ENCODE data around the gene C22orf39.

Gene C22orf39

DNA sequence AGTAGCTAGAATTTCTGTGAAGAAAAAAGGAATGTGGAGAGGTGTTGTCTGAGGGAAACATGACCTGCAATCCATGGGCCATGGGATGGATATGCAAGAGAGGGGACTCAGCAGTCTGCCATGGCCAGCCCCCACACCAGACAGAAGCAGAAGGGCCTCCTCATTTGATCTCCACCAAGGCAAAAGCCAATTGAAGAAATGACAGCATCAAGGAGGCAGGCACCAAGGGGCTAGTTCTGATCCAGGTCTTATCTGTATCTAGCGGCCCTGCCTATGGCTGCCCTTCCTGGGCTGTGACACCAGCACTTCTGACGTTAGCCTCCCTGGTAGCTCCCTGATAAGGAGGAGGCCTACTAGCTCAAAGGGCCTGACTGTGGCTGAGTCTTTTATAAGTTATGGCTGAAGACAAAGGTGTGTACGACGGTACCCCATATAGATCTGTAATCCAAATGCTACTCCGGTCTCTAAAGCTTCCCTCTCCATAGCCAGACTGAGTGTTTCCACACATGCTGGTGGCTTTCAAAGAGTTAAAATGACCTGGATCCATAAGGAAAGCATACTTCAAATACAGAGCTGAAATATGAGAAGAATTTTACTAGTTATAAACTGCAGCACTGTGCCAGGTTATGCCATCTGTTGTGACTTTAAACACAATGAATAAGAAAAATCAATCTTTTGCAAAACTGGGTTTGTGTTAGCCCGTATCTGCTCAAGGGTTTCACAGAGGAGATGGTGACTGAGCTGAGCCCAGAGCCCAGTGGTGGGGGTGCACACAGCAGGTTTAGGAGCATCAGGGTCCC is 50.4 kb downstream of the C22orf39 start:
- DNase-seq: no peak

DNA sequence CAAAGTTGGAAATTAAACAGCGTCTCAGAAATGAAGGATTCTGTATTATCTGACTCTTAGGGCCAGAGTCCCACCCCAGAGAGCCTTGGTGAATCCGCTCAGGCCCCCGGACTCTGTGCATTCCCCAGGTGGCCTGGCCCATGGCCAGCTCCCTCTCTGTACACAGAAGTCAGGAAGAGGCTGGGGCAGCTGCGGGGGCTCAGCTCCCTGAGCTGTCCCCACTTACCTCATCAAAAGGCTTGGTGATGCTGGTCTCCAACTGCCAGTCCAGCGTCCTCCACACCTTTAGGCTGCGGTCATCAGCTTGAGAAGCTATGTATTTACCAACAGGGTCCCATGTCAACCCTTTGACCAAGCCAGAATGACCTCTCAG is 51.0 kb downstream of the C22orf39 start:
- no peak for DNase-seq

DNA sequence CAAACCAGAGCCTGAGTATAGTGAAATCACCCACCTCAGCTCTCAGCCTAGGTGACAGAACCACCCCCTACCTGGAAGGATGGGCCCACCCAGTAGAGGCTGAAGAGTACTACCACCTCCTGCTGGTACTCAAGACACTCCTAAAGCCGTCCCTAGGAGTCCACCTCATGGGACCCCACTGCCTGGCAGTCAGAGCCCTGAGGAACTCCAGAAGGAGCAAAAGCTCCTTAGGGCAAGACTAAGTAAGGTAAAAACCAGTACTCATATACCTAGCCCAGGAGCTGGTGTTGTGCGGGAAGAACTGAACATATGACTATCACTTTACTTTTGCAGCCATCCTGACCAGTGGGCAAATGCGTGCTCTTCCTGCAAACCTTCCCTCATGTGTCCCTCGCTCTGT is 52.2 kb downstream of the C22orf39 start:
- no peak for DNase-seq

DNA sequence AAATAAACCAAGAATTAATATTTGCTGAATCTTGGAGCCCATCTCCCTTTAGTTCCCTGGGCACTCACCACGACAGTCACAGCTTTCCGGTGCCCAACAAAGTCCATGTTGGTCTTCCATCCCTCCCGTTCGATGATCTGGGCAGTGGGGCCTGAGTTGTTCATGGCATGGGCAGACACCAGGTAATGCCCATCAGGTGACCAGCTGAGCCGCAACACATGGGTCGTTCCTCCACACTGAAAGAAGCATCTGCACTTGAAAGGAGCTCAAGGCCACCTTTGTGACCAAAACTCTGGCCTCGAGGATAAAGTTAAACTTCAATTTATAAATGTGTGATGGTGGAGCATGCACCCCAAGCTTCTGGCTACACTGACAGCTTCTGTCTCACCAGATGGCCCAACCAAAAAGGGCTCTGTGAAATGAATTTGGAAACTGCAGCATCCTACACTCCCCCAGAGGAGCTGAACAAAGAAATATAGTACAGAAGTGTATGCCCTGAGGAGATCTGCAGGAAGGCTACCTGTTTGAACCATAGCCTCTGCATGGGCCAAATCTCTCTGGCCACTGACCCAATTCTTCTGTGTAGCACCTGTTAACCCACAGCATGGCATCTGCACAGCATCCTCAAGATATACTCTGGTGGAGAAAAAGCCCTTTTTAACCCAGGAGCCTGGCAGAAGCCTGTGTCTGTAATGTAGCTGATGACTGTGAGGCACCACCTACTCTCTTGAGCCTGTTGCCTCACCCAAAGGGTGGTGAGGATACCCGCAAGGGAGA is 53.0 kb downstream of the C22orf39 start:
- DNase-seq: no peak

DNA sequence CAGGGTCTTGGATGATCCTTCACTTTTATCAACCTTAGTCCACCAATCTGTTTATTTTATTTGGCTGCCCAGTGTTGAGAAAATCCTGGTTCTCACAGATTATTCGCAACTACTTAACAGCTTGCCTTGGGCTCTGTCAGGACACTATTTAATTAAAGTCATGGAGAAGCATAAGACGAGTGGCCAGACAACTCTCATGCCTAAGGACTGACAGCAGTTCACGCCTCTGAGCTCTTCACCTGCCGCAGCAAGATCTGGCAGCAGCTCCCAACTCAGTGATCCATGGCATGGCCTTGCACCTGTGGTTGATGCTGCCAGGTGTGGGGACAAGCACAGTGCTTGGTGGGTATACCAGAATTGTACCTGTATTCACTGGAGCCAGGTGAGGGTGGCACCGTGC is 53.8 kb downstream of the C22orf39 start:
- no peak for DNase-seq

Data from hippocampal formation (tissue), 2 donors.